Neural cell (in vitro differentiated cells): ENCODE measurements around the gene ZNF582. TPM values are rescaled to one million over a fixed set of nuclear protein-coding genes. Genes with fewer than 3 reads are reported as not detected.

Source experiments
- H2AFZ ChIP-seq: fragments of 200-600, 300-800 bp; sonication (generic), shearing (Covaris generic); 2 replicates; pipeline ENCODE4 v1.6.0; 2014; ENCODE audit warnings: low read depth, mild to moderate bottlenecking, antibody characterized with exemption, low read length, moderate library complexity
- H3F3A ChIP-seq: fragments of 200-600 bp; shearing (Covaris generic); 2 replicates; pipeline ENCODE4 v1.6.1; 2016; ENCODE audit warnings: mild to moderate bottlenecking, moderate library complexity, mixed read lengths, antibody characterized with exemption, low read length; ENCODE audit not compliant: insufficient read depth, poor library complexity, severe bottlenecking
- H3K27ac ChIP-seq: fragments of 200-600, 300-800 bp; sonication (generic), shearing (Covaris generic); 2 replicates; pipeline ENCODE4 v1.5.1; 2014; ENCODE audit warnings: mild to moderate bottlenecking, low read length, moderate library complexity
- H3K27me3 ChIP-seq: fragments of 300-800, 200-600 bp; sonication (generic), shearing (Covaris generic); 2 replicates; pipeline ENCODE4 v1.6.0; 2014; ENCODE audit warnings: mild to moderate bottlenecking, low read depth, low read length, moderate library complexity; ENCODE audit not compliant: insufficient read depth
- H3K36me3 ChIP-seq: fragments of 300-800, 200-600 bp; sonication (generic), shearing (Covaris generic); 2 replicates; pipeline ENCODE4 v1.5.1; 2014; ENCODE audit warnings: mild to moderate bottlenecking, antibody characterized with exemption, low read length, moderate library complexity; ENCODE audit not compliant: insufficient read depth
- H3K4me2 ChIP-seq: fragments of 300-800, 200-600 bp; sonication (generic), shearing (Covaris generic); 2 replicates; pipeline ENCODE4 v1.6.0; 2014; ENCODE audit warnings: mild to moderate bottlenecking, low read length
- H3K4me3 ChIP-seq: fragments of 300-800, 200-600 bp; sonication (generic), shearing (Covaris generic); 2 replicates; pipeline ENCODE4 v1.5.1; 2014; ENCODE audit warnings: mild to moderate bottlenecking, low read length, moderate library complexity
- H3K79me2 ChIP-seq: fragments of 200-600 bp; shearing (Covaris generic); replicated peaks from 2 replicates; pipeline ENCODE4 v1.6.0; 2014; ENCODE audit warnings: mild to moderate bottlenecking, low read length, moderate library complexity; ENCODE audit not compliant: insufficient read depth
- H3K9ac ChIP-seq: fragments of 300-800, 200-600 bp; sonication (generic), shearing (Covaris generic); 2 replicates; pipeline ENCODE4 v1.6.1; 2016; ENCODE audit warnings: mild to moderate bottlenecking, low read length, mixed read lengths
- H3K9me2 ChIP-seq: fragments of 200-600 bp; shearing (Covaris generic); 2 replicates; pipeline ENCODE4 v1.6.1; 2016; ENCODE audit warnings: mild to moderate bottlenecking, low read length, mixed read lengths; ENCODE audit not compliant: insufficient read depth
- H3K9me3 ChIP-seq: fragments of 200-600, 300-800 bp; sonication (generic), shearing (Covaris generic); 2 replicates; pipeline ENCODE4 v1.6.1; 2016; ENCODE audit warnings: mild to moderate bottlenecking, mixed run types, low read length, moderate library complexity, mixed read lengths
- H4K20me1 ChIP-seq: fragments of 200-600 bp; shearing (Covaris generic); 2 replicates; pipeline ENCODE4 v1.6.1; 2016; ENCODE audit warnings: mild to moderate bottlenecking, mixed run types; ENCODE audit not compliant: insufficient read depth
- CTCF ChIP-seq: fragments of 450-650 bp; IDR thresholded peaks from 2 replicates; pipeline ENCODE4 v1.5.1; 2014; ENCODE audit warnings: antibody characterized with exemption, mild to moderate bottlenecking, moderate library complexity; ENCODE audit not compliant: poor library complexity, severe bottlenecking
- EP300 ChIP-seq: fragments of 450-650 bp; conservative IDR thresholded peaks from 2 replicates; pipeline ENCODE4 v1.6.1; 2014; ENCODE audit warnings: antibody characterized with exemption, mild to moderate bottlenecking, moderate library complexity; ENCODE audit not compliant: poor library complexity, severe bottlenecking
- EZH2 ChIP-seq: fragments of 200-600, 300-800 bp; shearing (Covaris generic), sonication (generic); IDR thresholded peaks from 2 replicates; pipeline ENCODE4 v1.6.1; 2014; ENCODE audit warnings: antibody characterized with exemption, low read length, borderline replicate concordance, mild to moderate bottlenecking; ENCODE audit not compliant: insufficient read depth, poor library complexity, severe bottlenecking
- MXI1 ChIP-seq: fragments of 450-650 bp; conservative IDR thresholded peaks from 2 replicates; pipeline ENCODE4 v1.6.1; 2014; ENCODE audit warnings: antibody characterized with exemption, mild to moderate bottlenecking; ENCODE audit not compliant: poor library complexity, severe bottlenecking
- POLR2AphosphoS5 ChIP-seq: IDR thresholded peaks from 2 replicates; pipeline ENCODE4 v1.6.1; 2012
- RAD21 ChIP-seq: fragments of 450-650 bp; conservative IDR thresholded peaks from 2 replicates; pipeline ENCODE4 v1.6.1; 2014; ENCODE audit warnings: antibody characterized with exemption, mild to moderate bottlenecking, moderate library complexity
- REST ChIP-seq: IDR thresholded peaks from 2 replicates; pipeline ENCODE4 v1.6.1; 2012; ENCODE audit warnings: borderline replicate concordance
- SMC3 ChIP-seq: fragments of 450-650 bp; conservative IDR thresholded peaks from 2 replicates; pipeline ENCODE4 v1.6.1; 2014; ENCODE audit warnings: antibody characterized with exemption, mild to moderate bottlenecking, moderate library complexity; ENCODE audit not compliant: poor library complexity
- TAF1 ChIP-seq: IDR thresholded peaks from 2 replicates; pipeline ENCODE4 v1.6.1; 2012; ENCODE audit warnings: low read depth
- polyA plus RNA-seq: library from polyadenylated mRNA; depleted of rRNA; stranded (reverse); fragments of >200 nt; gene quantifications from 2 replicates; pipeline ENCODE4 v1.2.3, GENCODE V29; 2014

ZNF582 gene
- polyA plus RNA-seq, 1 donor from 2014 or later: 14.6 TPM

GRCh38 chr19:56383826-56384605 is 9.3 kb downstream of the ZNF582 start:
- Histone ChIP-seq H3K36me3 (peaks cover 13% of the 10 kb centered on the region), H3K4me2 (no peak overlapping the region), H3K9me3 (no peaks in the 10 kb centered on the region), H3K79me2 (no peaks in the 10 kb centered on the region), H2AFZ (no peak overlapping the region), H3K27ac (no peak overlapping the region), H3K27me3 (no peaks in the 10 kb centered on the region), H3K9me2 (no peaks in the 10 kb centered on the region), H3K4me3 (no peak overlapping the region), H4K20me1 (no peaks in the 10 kb centered on the region), H3K9ac (no peak overlapping the region), H3F3A (no peaks in the 10 kb centered on the region)
- TF ChIP-seq POLR2AphosphoS5 (no peak), TAF1 (no peak), EZH2 (no peak), SMC3 (no peak), MXI1 (no peak), EP300 (no peak), CTCF (no peak), REST (no peak), RAD21 (no peak)

- no peak overlapping the region for H3K9ac ChIP-seq
- H3K9me2 ChIP-seq: no peaks in the 10 kb centered on the region
- H3K36me3 ChIP-seq: peaks cover 55% of the 10 kb centered on the region
- H3K27me3 ChIP-seq: no peaks in the 10 kb centered on the region
- no peak overlapping the region for H3K4me2 ChIP-seq
- H2AFZ ChIP-seq: no peak overlapping the region
- H3F3A ChIP-seq: no peaks in the 10 kb centered on the region
- H3K9me3 ChIP-seq: peaks cover 8% of the 10 kb centered on the region
- no peak for TF ChIP-seq MXI1
- TF ChIP-seq POLR2AphosphoS5: no peak
- no peak for TF ChIP-seq TAF1
- no peak for TF ChIP-seq REST
- no peak for TF ChIP-seq RAD21
- TF ChIP-seq SMC3: no peak
- TF ChIP-seq EZH2: no peak
- TF ChIP-seq EP300: no peak
- TF ChIP-seq CTCF: no peak
- H3K4me3 ChIP-seq: no peak overlapping the region
- H3K27ac ChIP-seq: no peak overlapping the region
- H3K79me2 ChIP-seq: no peaks in the 10 kb centered on the region
- H4K20me1 ChIP-seq: no peaks in the 10 kb centered on the region
These were observed 16.0 kb downstream of the ZNF582 start for GRCh38 chr19:56377105-56377924.
